ENCODE measurements around the gene LAMTOR2.
A peak's percentile ranks its signal among the peaks of the same experiment; 100 is the strongest.

Gene LAMTOR2

GRCh38 chr1:156079762-156080161, 25.2 kb downstream of the LAMTOR2 start:
- in situ Hi-C loops (cut with MboI; ENCODE audit: low sequenced_read_pairs, unreplicated experiment) = no loop called here
- no peak for TF ChIP-seq CTCF (IDR thresholded peaks at IDR 0.05; ENCODE audit: borderline replicate concordance, control extremely low read depth, extremely low read depth, insufficient read depth, missing control alignments)
- DNase-seq (ENCODE audit: low spot score) = no peak

- no peak for DNase-seq (ENCODE audit: low spot score)
- no peak for TF ChIP-seq CTCF (IDR thresholded peaks at IDR 0.05; ENCODE audit: borderline replicate concordance, control extremely low read depth, extremely low read depth, insufficient read depth, missing control alignments)
- in situ Hi-C loops (cut with MboI; ENCODE audit: low sequenced_read_pairs, unreplicated experiment) = no loop called here
Observed at GRCh38 chr1:156080241-156080862, 25.8 kb downstream of the LAMTOR2 start.

- in situ Hi-C loops (cut with MboI; ENCODE audit: low sequenced_read_pairs, unreplicated experiment) = no loop called here
- TF ChIP-seq CTCF (IDR thresholded peaks at IDR 0.05; ENCODE audit: borderline replicate concordance, control extremely low read depth, extremely low read depth, insufficient read depth, missing control alignments) = no peak
- no peak for DNase-seq (ENCODE audit: low spot score)
Observed at GRCh38 chr1:156080863-156081179, 26.2 kb downstream of the LAMTOR2 start.

GRCh38 chr1:156081180-156081916, 26.8 kb downstream of the LAMTOR2 start:
- no peak for DNase-seq (ENCODE audit: low spot score)
- in situ Hi-C loops (cut with MboI; ENCODE audit: low sequenced_read_pairs, unreplicated experiment) = no loop called here
- TF ChIP-seq CTCF (IDR thresholded peaks at IDR 0.05; ENCODE audit: borderline replicate concordance, control extremely low read depth, extremely low read depth, insufficient read depth, missing control alignments) = no peak

- no peak for TF ChIP-seq CTCF (IDR thresholded peaks at IDR 0.05; ENCODE audit: borderline replicate concordance, control extremely low read depth, extremely low read depth, insufficient read depth, missing control alignments)
- in situ Hi-C loops (cut with MboI; ENCODE audit: low sequenced_read_pairs, unreplicated experiment) = no loop called here
- DNase-seq (ENCODE audit: low spot score) = no peak
Observed at GRCh38 chr1:156081917-156082308, 27.3 kb downstream of the LAMTOR2 start.

GRCh38 chr1:156082309-156083091, 27.9 kb downstream of the LAMTOR2 start, which contains the start of gene MEX3A:
MEX3A (minus strand) TSS chr1:156082465; CDS start chr1:156081998, 467 bp downstream.
- in situ Hi-C loops (cut with MboI; ENCODE audit: low sequenced_read_pairs, unreplicated experiment) = no loop called here
- no peak for TF ChIP-seq CTCF (IDR thresholded peaks at IDR 0.05; ENCODE audit: borderline replicate concordance, control extremely low read depth, extremely low read depth, insufficient read depth, missing control alignments)
- peak; percentile 89 for DNase-seq (ENCODE audit: low spot score)

Data from GM13976 (cell line).